Measurements from ENCODE around the gene IFNAR2. TPM values are rescaled to one million over a fixed set of nuclear protein-coding genes. Genes with fewer than 3 reads are reported as not detected.
"Not testable (repeated sequence)": the region's sequence is repeated elsewhere in the genome, so short reads cannot be mapped to it uniquely, and the experiment has no call there.

The IFNAR2 gene
- total RNA-seq, 1 experiment from 2014 or later, result 28.2 TPM

DNA sequence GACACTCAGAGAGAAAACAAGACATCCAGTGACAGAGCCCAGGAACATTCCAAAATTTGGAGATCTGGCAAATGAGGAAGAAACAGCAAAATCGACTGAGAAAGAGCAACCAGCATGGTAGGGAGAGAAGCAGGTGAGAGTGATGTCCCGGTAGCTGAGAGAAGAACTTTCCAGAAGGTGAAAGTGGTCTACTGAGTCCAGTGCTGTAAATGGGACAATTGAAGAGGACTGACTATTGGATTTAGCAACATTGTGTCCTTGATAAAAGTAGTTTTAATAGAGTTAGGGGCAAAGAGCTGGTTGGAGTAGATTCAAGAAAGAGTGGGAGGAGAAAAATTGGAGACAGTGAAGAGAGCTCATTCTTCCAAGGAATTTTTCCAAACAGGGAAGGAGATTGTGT lies 21.4 kb downstream of the IFNAR2 start:
- POLR2A ChIA-PET (ENCODE audit: low non-redundant PET), result no interaction called here
- TF ChIP-seq, protein P1, sequence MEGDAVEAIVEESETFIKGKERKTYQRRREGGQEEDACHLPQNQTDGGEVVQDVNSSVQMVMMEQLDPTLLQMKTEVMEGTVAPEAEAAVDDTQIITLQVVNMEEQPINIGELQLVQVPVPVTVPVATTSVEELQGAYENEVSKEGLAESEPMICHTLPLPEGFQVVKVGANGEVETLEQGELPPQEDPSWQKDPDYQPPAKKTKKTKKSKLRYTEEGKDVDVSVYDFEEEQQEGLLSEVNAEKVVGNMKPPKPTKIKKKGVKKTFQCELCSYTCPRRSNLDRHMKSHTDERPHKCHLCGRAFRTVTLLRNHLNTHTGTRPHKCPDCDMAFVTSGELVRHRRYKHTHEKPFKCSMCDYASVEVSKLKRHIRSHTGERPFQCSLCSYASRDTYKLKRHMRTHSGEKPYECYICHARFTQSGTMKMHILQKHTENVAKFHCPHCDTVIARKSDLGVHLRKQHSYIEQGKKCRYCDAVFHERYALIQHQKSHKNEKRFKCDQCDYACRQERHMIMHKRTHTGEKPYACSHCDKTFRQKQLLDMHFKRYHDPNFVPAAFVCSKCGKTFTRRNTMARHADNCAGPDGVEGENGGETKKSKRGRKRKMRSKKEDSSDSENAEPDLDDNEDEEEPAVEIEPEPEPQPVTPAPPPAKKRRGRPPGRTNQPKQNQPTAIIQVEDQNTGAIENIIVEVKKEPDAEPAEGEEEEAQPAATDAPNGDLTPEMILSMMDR (conservative IDR thresholded peaks at IDR 0.05; ENCODE audit: low read depth, low read length), result no peak
- no peak for TF ChIP-seq EZH2 (IDR thresholded peaks at IDR 0.05; ENCODE audit: borderline replicate concordance, low read depth, low read length, poor library complexity, severe bottlenecking)
- H3K4me1 ChIP-seq (ENCODE audit: insufficient read depth, low read length, poor library complexity, severe bottlenecking), result no peaks in the 10 kb centered on the region
- no peak overlapping the region for H3K4me3 ChIP-seq (ENCODE audit: low read depth, low read length, poor library complexity, severe bottlenecking)
- H3K27ac ChIP-seq (ENCODE audit: low read depth, low read length, poor library complexity, severe bottlenecking), result no peak overlapping the region
- H3K27me3 ChIP-seq (replicated peaks; ENCODE audit: insufficient read depth, low read depth, low read length, poor library complexity), result no peaks in the 10 kb centered on the region
- DNase-seq (ENCODE audit: low spot score), result no peak
- CTCF ChIA-PET, result no interaction called here
- no peaks in the 10 kb centered on the region for H3K9me3 ChIP-seq (ENCODE audit: low read depth, low read length, poor library complexity, severe bottlenecking)
- no TSS peak for BruUV-seq (replicated peaks)
- intact Hi-C loops (cut with micrococcal nuclease; ENCODE audit: unreplicated experiment), result no loop called here
- peaks cover 79% of the 10 kb centered on the region for H3K36me3 ChIP-seq (ENCODE audit: insufficient read depth, low read length, poor library complexity, severe bottlenecking)

DNA sequence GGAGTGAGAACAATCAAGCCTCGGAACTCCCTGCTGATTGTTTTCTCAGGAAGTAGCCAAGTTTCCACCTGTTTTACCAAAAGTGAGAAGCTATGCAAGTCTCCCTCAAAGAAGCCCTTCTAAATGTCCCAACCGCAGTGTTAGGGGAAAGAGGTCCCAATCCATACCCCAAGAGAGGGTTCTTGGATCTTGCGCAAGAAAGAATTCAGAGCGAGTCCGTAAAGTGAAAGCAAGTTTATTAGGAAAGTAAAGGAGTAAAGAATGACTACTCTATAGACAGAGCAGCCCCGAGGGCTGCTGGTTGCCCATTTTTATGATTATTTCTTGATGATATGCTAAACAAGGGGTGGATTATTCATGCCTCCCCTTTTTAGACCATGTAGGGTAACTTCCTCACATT lies 23.6 kb downstream of the IFNAR2 start:
- H3K36me3 ChIP-seq (ENCODE audit: insufficient read depth, low read length, poor library complexity, severe bottlenecking), result peaks cover 66% of the 10 kb centered on the region
- H3K4me1 ChIP-seq (ENCODE audit: insufficient read depth, low read length, poor library complexity, severe bottlenecking); H3K27ac ChIP-seq (ENCODE audit: low read depth, low read length, poor library complexity, severe bottlenecking); H3K4me3 ChIP-seq (ENCODE audit: low read depth, low read length, poor library complexity, severe bottlenecking); intact Hi-C loops (cut with micrococcal nuclease; ENCODE audit: unreplicated experiment); POLR2A ChIA-PET (ENCODE audit: low non-redundant PET); H3K27me3 ChIP-seq (replicated peaks; ENCODE audit: insufficient read depth, low read depth, low read length, poor library complexity); H3K9me3 ChIP-seq (ENCODE audit: low read depth, low read length, poor library complexity, severe bottlenecking); BruUV-seq (replicated peaks); CTCF ChIA-PET; DNase-seq (ENCODE audit: low spot score): not testable (repeated sequence)

DNA sequence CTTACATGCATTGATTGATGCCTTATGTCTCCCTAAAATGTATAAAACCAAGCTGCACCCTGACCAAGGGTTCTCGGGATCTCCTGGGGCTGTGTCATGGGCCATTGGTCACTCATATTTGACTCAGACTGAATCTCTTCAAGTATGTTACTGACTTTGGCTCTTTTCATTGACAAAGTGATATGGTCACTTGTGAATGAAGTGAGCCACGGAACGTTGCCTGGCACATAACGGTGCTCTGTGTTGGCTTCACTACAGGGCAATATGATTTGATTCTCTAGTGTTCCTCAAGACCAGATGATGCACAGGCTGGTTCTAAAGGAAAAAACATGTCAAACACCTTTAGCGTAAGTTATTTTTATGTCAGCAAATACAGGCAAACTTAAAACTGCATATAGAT lies 25.0 kb downstream of the IFNAR2 start:
- peaks cover 55% of the 10 kb centered on the region for H3K36me3 ChIP-seq (ENCODE audit: insufficient read depth, low read length, poor library complexity, severe bottlenecking)
- DNase-seq (ENCODE audit: low spot score), result no peak

DNA sequence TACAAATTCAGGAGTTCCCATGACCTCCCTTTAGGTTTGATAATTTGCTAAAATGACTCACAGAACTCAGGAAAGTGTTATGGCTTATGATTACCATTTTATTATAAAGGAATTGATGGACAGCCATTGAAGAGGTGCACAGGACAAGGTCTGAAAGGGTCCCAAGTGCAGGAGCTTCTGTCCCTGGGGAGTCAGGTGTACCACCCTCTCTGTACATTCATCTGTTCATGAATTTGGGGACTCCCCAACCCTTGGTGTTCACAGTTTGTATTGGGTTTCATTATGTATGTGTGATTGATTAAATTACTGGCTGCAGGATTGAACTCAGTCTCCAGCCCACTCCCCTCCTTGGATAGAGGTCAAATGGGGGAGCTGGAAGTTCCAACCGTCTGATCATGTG lies 25.7 kb downstream of the IFNAR2 start:
- DNase-seq (ENCODE audit: low spot score), result no peak
- no peaks in the 10 kb centered on the region for H3K4me1 ChIP-seq (ENCODE audit: insufficient read depth, low read length, poor library complexity, severe bottlenecking)
- H3K9me3 ChIP-seq (ENCODE audit: low read depth, low read length, poor library complexity, severe bottlenecking), result no peaks in the 10 kb centered on the region
- intact Hi-C loops (cut with micrococcal nuclease; ENCODE audit: unreplicated experiment), result no loop called here
- H3K4me3 ChIP-seq (ENCODE audit: low read depth, low read length, poor library complexity, severe bottlenecking), result no peak overlapping the region
- CTCF ChIA-PET, result no interaction called here
- POLR2A ChIA-PET (ENCODE audit: low non-redundant PET), result interaction anchor here (0.6 kb wide), 1 partner anchor 20 kb away, joined by 3 read pairs; no protein-coding TSS in a partner anchor
- no TSS peak for BruUV-seq (replicated peaks)
- TF ChIP-seq EZH2 (IDR thresholded peaks at IDR 0.05; ENCODE audit: borderline replicate concordance, low read depth, low read length, poor library complexity, severe bottlenecking), result no peak
- TF ChIP-seq, protein P1 (conservative IDR thresholded peaks at IDR 0.05; ENCODE audit: low read depth, low read length), result no peak
- peaks cover 50% of the 10 kb centered on the region for H3K36me3 ChIP-seq (ENCODE audit: insufficient read depth, low read length, poor library complexity, severe bottlenecking)
- H3K27me3 ChIP-seq (replicated peaks; ENCODE audit: insufficient read depth, low read depth, low read length, poor library complexity), result no peaks in the 10 kb centered on the region
- H3K27ac ChIP-seq (ENCODE audit: low read depth, low read length, poor library complexity, severe bottlenecking), result no peak overlapping the region

More for the DNA sequence above, 25.0 kb downstream of the IFNAR2 start:
- no TSS peak for BruUV-seq (replicated peaks)
- Histone ChIP-seq H3K27me3 (replicated peaks; ENCODE audit: insufficient read depth, low read depth, low read length, poor library complexity) (no peaks in the 10 kb centered on the region), H3K4me3 (ENCODE audit: low read depth, low read length, poor library complexity, severe bottlenecking) (no peak overlapping the region), H3K9me3 (ENCODE audit: low read depth, low read length, poor library complexity, severe bottlenecking) (no peaks in the 10 kb centered on the region), H3K27ac (ENCODE audit: low read depth, low read length, poor library complexity, severe bottlenecking) (no peak overlapping the region), H3K4me1 (ENCODE audit: insufficient read depth, low read length, poor library complexity, severe bottlenecking) (no peaks in the 10 kb centered on the region)
- ChIA-PET CTCF (no interaction called here), POLR2A (ENCODE audit: low non-redundant PET) (no interaction called here)
- TF ChIP-seq, protein P1 (conservative IDR thresholded peaks at IDR 0.05; ENCODE audit: low read depth, low read length), result no peak
- TF ChIP-seq EZH2 (IDR thresholded peaks at IDR 0.05; ENCODE audit: borderline replicate concordance, low read depth, low read length, poor library complexity, severe bottlenecking), result no peak
- intact Hi-C loops (cut with micrococcal nuclease; ENCODE audit: unreplicated experiment), result no loop called here

Data from A673 (cell line).